ENCODE data around the gene GAB1.

GRCh38 chr4:143437476-143437875, 100.8 kb downstream of the GAB1 start:
- TF ChIP-seq CTCF (IDR thresholded peaks at IDR 0.05) (no peak), POLR2A (IDR thresholded peaks at IDR 0.05) (no peak)

All from heart left ventricle (tissue), 13 donors.